NCI-H2196 (cell line): ENCODE results near the gene ATG16L1.

Experiments used
- DNase-seq: peaks from one replicate; lab custom pipeline; 2025; ENCODE audit not compliant: unreplicated experiment; lab: John Stamatoyannopoulos, UW

Gene ATG16L1

GRCh38 chr2:233226511-233227031 lies 24.9 kb upstream of the ATG16L1 start:
- no peak for DNase-seq

- DNase-seq = no peak
These were observed 24.0 kb upstream of the ATG16L1 start for GRCh38 chr2:233227346-233227978.

DNA sequence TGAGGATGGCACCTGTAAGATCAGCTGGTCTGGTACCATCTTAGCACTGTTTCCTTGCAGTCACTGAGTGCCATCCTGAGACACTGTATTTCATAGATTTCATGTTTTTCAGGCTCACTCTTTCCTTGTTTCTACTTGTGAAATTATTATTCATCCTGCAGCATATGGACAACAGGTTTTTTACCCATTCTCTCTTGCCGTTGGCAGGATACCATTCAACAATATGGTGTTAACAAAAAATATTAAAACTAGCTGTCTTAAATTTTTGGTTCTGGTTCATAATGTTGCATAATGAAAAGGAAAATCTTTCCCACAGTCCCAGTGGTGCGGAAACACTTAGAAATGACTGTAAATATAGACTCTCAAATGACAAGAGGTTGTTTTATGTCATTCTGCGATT lies 23.1 kb upstream of the ATG16L1 start:
- no peak for DNase-seq

- DNase-seq = no peak
These were observed 17.7 kb upstream of the ATG16L1 start for GRCh38 chr2:233233618-233234230.

- DNase-seq = no peak
These were observed 17.2 kb upstream of the ATG16L1 start for GRCh38 chr2:233234264-233234663.

DNA sequence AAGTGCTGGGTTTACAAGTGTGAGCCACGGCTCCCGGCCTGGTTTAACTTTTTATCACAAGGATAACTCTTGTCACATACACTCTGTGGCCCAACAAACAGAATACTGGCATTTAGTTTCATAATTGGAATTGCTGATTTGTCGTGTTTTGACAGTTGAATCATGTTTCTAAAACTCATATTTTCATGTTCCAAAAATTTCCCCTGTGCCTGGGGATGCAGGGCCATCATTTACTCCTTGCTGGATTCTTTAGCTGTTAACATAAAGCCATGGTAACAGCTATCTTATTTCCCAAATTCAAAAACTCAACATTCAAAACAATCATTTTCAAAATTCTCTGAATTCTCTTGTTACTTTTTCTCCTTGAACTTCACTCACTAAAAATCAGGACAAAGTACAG lies 16.5 kb upstream of the ATG16L1 start:
- DNase-seq = no peak

GRCh38 chr2:233235977-233236376 lies 15.5 kb upstream of the ATG16L1 start:
- DNase-seq = no peak

GRCh38 chr2:233236820-233237589 lies 14.5 kb upstream of the ATG16L1 start:
- DNase-seq = no peak

DNA sequence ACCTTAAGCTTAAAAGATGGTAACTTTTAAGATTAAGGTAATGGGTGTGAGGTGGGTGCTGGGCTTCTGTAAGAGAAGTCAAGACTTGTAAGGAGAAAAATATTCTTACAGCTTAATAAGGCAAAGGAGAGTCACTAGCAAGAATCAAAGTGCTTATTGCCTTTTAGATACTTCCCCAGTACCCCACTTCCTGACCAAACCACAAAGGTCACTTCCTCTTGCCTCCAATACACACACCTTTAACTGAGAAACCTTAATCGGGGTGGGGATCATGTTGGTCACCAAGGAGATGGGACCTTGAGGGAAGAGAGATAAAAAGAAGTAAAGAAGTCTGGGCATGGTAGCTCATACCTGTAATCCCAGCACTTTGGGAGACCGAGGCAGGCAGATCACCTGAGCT lies 10.6 kb upstream of the ATG16L1 start:
- no peak for DNase-seq

GRCh38 chr2:233241803-233242202 lies 9.7 kb upstream of the ATG16L1 start:
- DNase-seq = no peak

- no peak for DNase-seq
These were observed 9.1 kb upstream of the ATG16L1 start for GRCh38 chr2:233242231-233242927.

GRCh38 chr2:233243348-233243747 lies 8.1 kb upstream of the ATG16L1 start:
- DNase-seq = no peak

GRCh38 chr2:233244818-233245217 lies 6.7 kb upstream of the ATG16L1 start:
- DNase-seq = no peak

DNA sequence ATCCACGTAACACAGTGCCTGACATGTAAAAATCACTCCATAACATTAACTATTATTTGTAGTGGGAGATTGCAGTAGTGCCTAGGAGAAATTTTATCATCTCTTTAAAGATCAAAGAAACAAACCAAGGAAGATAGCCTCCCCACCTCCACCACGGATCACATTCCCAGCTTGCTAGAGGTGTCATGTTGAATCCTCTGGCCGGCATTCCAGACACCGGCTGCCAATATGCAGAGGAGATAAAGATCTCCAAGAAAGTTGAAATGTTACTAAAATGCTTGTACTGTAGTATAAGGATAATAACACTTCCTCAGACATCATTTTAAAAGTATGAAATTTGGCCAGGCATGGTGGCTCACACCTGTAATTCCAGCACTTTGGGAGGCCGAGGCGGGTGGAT lies 6.1 kb upstream of the ATG16L1 start:
- DNase-seq = no peak

DNA sequence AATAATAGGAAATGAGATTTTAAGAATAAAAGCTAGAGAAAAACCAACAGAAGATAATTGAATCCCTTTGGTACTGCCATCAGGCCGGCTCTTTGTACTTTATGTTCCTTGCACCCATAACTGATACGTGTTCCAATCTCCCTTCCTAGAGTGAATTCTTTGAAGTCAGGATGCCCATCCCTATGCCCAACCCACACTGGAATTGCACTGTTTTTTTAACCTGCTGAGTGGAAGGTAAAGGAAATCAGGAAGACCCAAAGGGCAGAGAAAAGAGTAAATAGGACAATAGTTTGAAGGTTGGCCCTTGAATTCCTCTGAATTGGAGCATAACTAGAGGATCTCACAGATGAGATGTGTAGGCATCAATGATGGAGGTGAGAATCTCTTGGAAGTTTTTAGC lies 4.4 kb upstream of the ATG16L1 start:
- no peak for DNase-seq

DNA sequence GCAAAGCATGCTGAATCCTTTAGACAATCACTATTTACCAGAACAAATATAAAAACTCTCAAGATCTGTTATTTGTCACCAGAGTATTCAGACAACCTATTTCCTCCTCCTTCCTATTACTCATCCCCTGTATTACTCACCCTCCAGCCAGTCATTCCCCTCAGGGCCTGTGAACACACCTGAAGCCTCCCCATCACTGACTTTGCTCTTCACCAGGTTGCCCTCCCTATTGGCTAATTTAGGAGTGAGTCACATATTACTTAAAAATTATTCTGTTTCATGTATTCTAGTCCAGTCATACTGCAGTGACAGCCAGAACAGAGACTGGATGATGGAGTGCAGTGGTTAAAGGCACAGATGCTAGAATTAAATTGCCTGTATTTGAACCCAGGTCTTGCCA lies 3.7 kb upstream of the ATG16L1 start:
- no peak for DNase-seq

GRCh38 chr2:233248999-233249398 lies 2.5 kb upstream of the ATG16L1 start:
- no peak for DNase-seq

- DNase-seq = no peak
These were observed 905 bp upstream of the ATG16L1 start for GRCh38 chr2:233250568-233250967.

GRCh38 chr2:233250985-233251305 lies 528 bp upstream of the ATG16L1 start:
- DNase-seq = no peak

GRCh38 chr2:233252227-233252626 lies 754 bp downstream of the ATG16L1 start:
- DNase-seq = no peak

- DNase-seq = no peak
These were observed 3.7 kb downstream of the ATG16L1 start for GRCh38 chr2:233255151-233255550.

GRCh38 chr2:233256048-233256447 lies 4.6 kb downstream of the ATG16L1 start:
- no peak for DNase-seq
